K562 (cell line): ENCODE measurements around the gene FATE1. TPM values are rescaled to one million over a fixed set of nuclear protein-coding genes. Genes with fewer than 3 reads are reported as not detected.

ENCODE experiments used
- CBX1 ChIP-seq: sonication (generic); IDR thresholded peaks from 2 replicates; pipeline ENCODE4 v1.6.1; 2016; ENCODE audit warnings: antibody characterized with exemption, low read depth, mild to moderate bottlenecking
- CHCHD3 ChIP-seq: fragments of 250-450 bp; sonication (Bioruptor Pico); IDR thresholded peaks from 2 replicates; pipeline ENCODE4 v2.1.2; 2022; ENCODE audit warnings: mild to moderate bottlenecking
- KDM1A ChIP-seq, 2 experiments: fragments of 450-650 bp; IDR thresholded peaks; 2 replicates each; pipeline ENCODE4 v1.6.1; 2016; ENCODE audit warnings: mild to moderate bottlenecking in 2 of 2
- KLF1 ChIP-seq: fragments of 450-650 bp; IDR thresholded peaks from 2 replicates; pipeline ENCODE4 v1.6.1; 2016; ENCODE audit warnings: missing genetic modification characterization, missing compliant biosample characterization
- POLR2G ChIP-seq: fragments of 200-400 bp; formaldehyde crosslinking; IDR thresholded peaks from 2 replicates; pipeline ENCODE4 v1.6.1; 2017; ENCODE audit warnings: low read depth, mild to moderate bottlenecking, antibody characterized with exemption, low read length, moderate library complexity
- ZNF583 ChIP-seq: fragments of 250-450 bp; sonication (Bioruptor Pico); IDR thresholded peaks from 2 replicates; pipeline ENCODE4 v1.4.0; 2020
- ZNF586 ChIP-seq: fragments of 450-650 bp; formaldehyde crosslinking; conservative IDR thresholded peaks from 2 replicates; pipeline ENCODE4 v1.4.0; 2020; ENCODE audit warnings: mild to moderate bottlenecking, moderate library complexity
- polyA plus RNA-seq, 8 experiments: library from polyadenylated mRNA; depleted of rRNA in 4 of 8; stranded (reverse) in 5 of 8; unstranded in 3 of 8; fragments of >200 nt; fragmentation: Nextera tagmentation in 2 of 8; fragmentation: Illumina TruSeq in 1 of 8; extraction: Ambion mirVana in 2 of 8; extraction: Trizol in 1 of 8; gene quantifications; 2 replicates each; pipeline versions ENCODE4 v1.2.1 to v1.2.3, GENCODE V29; 2011 to 2014; ENCODE audit warnings: inconsistent platforms in 1 of 8, missing spikeins in 1 of 8
- total RNA-seq, 7 experiments: library from RNA; depleted of rRNA in 6 of 7; stranded (reverse); fragments of >200 nt in 6 of 7; fragmentation: Illumina TruSeq in 2 of 7; extraction: Trizol in 2 of 7; gene quantifications; 2 replicates each; pipeline versions ENCODE4 v1.2.1 to v1.2.3, GENCODE V29; 2011 to 2021; ENCODE audit warnings: low replicate concordance in 1 of 7
- TF ChIP-seq, protein P1 (sequence below): fragments of 450-650 bp; formaldehyde crosslinking; IDR thresholded peaks from 2 replicates; pipeline ENCODE4 v1.4.0; 2020; ENCODE audit warnings: mild to moderate bottlenecking, moderate library complexity
- TF ChIP-seq, protein P2 (sequence below): sonication (generic); formaldehyde crosslinking; IDR thresholded peaks from 2 replicates; pipeline ENCODE4 v1.8.0; 2022; ENCODE audit warnings: missing genetic modification reagents, mild to moderate bottlenecking, borderline replicate concordance
- TF ChIP-seq, protein P3 (sequence below): IDR thresholded peaks from 2 replicates; pipeline ENCODE4 v1.6.1; 2011; ENCODE audit warnings: borderline replicate concordance, low read depth, mild to moderate bottlenecking, moderate library complexity, low read length; ENCODE audit not compliant: insufficient read depth, poor library complexity, severe bottlenecking
- TF ChIP-seq, protein P4 (sequence below): fragments of 450-650 bp; IDR thresholded peaks from 2 replicates; pipeline ENCODE4 v1.6.1; 2016; ENCODE audit warnings: missing biosample characterization, missing genetic modification characterization
- TF ChIP-seq, protein P5 (sequence below), 3 experiments: IDR thresholded peaks in 2 of 3; conservative IDR thresholded peaks in 1 of 3; 2 replicates each; pipeline ENCODE4 v1.5.1; 2011 to 2012; ENCODE audit warnings: low read length in 3 of 3, mild to moderate bottlenecking in 3 of 3, control low read depth in 2 of 3, improper control_type of control experiment in 1 of 3, inconsistent platforms in 1 of 3, low read depth in 1 of 3, mixed read lengths in 1 of 3, moderate library complexity in 1 of 3; ENCODE audit not compliant: insufficient read depth in 2 of 3
- TF ChIP-seq, protein P6 (sequence below): fragments of 450-650 bp; IDR thresholded peaks from 2 replicates; pipeline ENCODE4 v1.6.1; 2016
- TF ChIP-seq, protein P7 (sequence below): fragments of 250-450 bp; sonication (Bioruptor Pico); IDR thresholded peaks from 2 replicates; pipeline ENCODE4 v1.8.0; 2021; ENCODE audit warnings: mild to moderate bottlenecking, moderate library complexity
- TF ChIP-seq, protein P8 (sequence below): fragments of 450-650 bp; IDR thresholded peaks from 2 replicates; pipeline ENCODE4 v1.6.1; 2018; ENCODE audit warnings: mild to moderate bottlenecking, low read depth; ENCODE audit not compliant: partially characterized antibody

Gene FATE1
- total and polyA plus RNA-seq, 9 of the 15 experiments (the other 6 are each of a cell fraction or from before 2014, with no cell fraction given), result not detected

DNA sequence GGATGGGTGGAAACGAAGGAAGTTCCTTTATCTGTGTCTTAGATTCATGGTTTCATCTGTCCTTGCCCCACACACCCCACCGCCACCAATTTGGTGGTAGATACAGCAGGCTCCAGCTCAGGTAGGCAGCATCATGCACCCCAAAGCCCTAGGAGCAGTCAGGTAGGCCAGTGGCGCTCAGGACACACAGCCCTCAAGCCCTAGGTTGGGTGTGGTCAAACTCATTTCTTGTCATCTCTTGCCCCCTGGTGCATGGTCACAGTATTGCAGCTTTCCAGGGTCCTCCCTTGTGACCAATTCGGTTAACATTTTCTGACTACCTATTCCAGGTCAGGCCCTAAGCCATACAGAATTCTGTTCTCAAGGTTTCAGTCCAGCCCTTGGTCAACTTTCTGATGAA, 35.0 kb upstream of the FATE1 start (continued):
- TF ChIP-seq, protein P1, sequence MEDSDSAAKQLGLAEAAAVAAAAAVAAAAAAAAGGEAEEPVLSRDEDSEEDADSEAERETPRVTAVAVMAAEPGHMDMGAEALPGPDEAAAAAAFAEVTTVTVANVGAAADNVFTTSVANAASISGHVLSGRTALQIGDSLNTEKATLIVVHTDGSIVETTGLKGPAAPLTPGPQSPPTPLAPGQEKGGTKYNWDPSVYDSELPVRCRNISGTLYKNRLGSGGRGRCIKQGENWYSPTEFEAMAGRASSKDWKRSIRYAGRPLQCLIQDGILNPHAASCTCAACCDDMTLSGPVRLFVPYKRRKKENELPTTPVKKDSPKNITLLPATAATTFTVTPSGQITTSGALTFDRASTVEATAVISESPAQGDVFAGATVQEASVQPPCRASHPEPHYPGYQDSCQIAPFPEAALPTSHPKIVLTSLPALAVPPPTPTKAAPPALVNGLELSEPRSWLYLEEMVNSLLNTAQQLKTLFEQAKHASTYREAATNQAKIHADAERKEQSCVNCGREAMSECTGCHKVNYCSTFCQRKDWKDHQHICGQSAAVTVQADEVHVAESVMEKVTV (CRISPR knock-in tag), result peak; percentile 64; the same call in 1 of the 2 replicates
- TF ChIP-seq, protein P2, sequence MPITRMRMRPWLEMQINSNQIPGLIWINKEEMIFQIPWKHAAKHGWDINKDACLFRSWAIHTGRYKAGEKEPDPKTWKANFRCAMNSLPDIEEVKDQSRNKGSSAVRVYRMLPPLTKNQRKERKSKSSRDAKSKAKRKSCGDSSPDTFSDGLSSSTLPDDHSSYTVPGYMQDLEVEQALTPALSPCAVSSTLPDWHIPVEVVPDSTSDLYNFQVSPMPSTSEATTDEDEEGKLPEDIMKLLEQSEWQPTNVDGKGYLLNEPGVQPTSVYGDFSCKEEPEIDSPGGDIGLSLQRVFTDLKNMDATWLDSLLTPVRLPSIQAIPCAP (CRISPR knock-in tag), result no peak
- TF ChIP-seq KLF1 (tag), result peak; percentile 75
- TF ChIP-seq ZNF586 (CRISPR knock-in tag), result no peak
- TF ChIP-seq, protein P3, sequence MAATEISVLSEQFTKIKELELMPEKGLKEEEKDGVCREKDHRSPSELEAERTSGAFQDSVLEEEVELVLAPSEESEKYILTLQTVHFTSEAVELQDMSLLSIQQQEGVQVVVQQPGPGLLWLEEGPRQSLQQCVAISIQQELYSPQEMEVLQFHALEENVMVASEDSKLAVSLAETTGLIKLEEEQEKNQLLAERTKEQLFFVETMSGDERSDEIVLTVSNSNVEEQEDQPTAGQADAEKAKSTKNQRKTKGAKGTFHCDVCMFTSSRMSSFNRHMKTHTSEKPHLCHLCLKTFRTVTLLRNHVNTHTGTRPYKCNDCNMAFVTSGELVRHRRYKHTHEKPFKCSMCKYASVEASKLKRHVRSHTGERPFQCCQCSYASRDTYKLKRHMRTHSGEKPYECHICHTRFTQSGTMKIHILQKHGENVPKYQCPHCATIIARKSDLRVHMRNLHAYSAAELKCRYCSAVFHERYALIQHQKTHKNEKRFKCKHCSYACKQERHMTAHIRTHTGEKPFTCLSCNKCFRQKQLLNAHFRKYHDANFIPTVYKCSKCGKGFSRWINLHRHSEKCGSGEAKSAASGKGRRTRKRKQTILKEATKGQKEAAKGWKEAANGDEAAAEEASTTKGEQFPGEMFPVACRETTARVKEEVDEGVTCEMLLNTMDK, result no peak
- TF ChIP-seq, protein P4, sequence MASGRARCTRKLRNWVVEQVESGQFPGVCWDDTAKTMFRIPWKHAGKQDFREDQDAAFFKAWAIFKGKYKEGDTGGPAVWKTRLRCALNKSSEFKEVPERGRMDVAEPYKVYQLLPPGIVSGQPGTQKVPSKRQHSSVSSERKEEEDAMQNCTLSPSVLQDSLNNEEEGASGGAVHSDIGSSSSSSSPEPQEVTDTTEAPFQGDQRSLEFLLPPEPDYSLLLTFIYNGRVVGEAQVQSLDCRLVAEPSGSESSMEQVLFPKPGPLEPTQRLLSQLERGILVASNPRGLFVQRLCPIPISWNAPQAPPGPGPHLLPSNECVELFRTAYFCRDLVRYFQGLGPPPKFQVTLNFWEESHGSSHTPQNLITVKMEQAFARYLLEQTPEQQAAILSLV (tag), result no peak
- TF ChIP-seq KDM1A (IDR thresholded peaks at IDR 0.05), result no peak
- TF ChIP-seq, protein P5, sequence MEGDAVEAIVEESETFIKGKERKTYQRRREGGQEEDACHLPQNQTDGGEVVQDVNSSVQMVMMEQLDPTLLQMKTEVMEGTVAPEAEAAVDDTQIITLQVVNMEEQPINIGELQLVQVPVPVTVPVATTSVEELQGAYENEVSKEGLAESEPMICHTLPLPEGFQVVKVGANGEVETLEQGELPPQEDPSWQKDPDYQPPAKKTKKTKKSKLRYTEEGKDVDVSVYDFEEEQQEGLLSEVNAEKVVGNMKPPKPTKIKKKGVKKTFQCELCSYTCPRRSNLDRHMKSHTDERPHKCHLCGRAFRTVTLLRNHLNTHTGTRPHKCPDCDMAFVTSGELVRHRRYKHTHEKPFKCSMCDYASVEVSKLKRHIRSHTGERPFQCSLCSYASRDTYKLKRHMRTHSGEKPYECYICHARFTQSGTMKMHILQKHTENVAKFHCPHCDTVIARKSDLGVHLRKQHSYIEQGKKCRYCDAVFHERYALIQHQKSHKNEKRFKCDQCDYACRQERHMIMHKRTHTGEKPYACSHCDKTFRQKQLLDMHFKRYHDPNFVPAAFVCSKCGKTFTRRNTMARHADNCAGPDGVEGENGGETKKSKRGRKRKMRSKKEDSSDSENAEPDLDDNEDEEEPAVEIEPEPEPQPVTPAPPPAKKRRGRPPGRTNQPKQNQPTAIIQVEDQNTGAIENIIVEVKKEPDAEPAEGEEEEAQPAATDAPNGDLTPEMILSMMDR (IDR thresholded peaks at IDR 0.05 in 2 of 3, conservative IDR thresholded peaks at IDR 0.05 in 1 of 3; ENCODE audit: insufficient read depth in 2 of 3, low read depth in 1 of 3, low read length in 3 of 3), result peak; percentile 65 to 82 (median 81)
- TF ChIP-seq, protein P6, sequence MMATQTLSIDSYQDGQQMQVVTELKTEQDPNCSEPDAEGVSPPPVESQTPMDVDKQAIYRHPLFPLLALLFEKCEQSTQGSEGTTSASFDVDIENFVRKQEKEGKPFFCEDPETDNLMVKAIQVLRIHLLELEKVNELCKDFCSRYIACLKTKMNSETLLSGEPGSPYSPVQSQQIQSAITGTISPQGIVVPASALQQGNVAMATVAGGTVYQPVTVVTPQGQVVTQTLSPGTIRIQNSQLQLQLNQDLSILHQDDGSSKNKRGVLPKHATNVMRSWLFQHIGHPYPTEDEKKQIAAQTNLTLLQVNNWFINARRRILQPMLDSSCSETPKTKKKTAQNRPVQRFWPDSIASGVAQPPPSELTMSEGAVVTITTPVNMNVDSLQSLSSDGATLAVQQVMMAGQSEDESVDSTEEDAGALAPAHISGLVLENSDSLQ, result no peak
- TF ChIP-seq CHCHD3 (CRISPR knock-in tag), result no peak
- TF ChIP-seq, protein P7, sequence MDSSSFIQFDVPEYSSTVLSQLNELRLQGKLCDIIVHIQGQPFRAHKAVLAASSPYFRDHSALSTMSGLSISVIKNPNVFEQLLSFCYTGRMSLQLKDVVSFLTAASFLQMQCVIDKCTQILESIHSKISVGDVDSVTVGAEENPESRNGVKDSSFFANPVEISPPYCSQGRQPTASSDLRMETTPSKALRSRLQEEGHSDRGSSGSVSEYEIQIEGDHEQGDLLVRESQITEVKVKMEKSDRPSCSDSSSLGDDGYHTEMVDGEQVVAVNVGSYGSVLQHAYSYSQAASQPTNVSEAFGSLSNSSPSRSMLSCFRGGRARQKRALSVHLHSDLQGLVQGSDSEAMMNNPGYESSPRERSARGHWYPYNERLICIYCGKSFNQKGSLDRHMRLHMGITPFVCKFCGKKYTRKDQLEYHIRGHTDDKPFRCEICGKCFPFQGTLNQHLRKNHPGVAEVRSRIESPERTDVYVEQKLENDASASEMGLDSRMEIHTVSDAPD (CRISPR knock-in tag), result no peak
- TF ChIP-seq ZNF583, result no peak
- TF ChIP-seq POLR2G, result no peak
- TF ChIP-seq, protein P8, sequence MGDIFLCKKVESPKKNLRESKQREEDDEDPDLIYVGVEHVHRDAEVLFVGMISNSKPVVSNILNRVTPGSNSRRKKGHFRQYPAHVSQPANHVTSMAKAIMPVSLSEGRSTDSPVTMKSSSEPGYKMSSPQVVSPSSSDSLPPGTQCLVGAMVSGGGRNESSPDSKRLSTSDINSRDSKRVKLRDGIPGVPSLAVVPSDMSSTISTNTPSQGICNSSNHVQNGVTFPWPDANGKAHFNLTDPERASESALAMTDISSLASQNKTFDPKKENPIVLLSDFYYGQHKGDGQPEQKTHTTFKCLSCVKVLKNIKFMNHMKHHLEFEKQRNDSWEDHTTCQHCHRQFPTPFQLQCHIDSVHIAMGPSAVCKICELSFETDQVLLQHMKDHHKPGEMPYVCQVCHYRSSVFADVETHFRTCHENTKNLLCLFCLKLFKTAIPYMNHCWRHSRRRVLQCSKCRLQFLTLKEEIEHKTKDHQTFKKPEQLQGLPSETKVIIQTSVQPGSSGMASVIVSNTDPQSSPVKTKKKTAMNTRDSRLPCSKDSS, result no peak
- TF ChIP-seq CBX1, result no peak
